ENCODE results near the gene PSMF1. TPM values are rescaled to one million over a fixed set of nuclear protein-coding genes. Genes with fewer than 3 reads are reported as not detected.
A peak's percentile ranks its signal among the peaks of the same experiment; 100 is the strongest.

The PSMF1 gene
- total and polyA plus RNA-seq, 2 of the 4 experiments (the other 2 are of a cell fraction) = 93.6 to 109 TPM

- H4K5ac ChIP-seq (ENCODE audit: low read depth, low read length) = no peak overlapping the region
- no peaks in the 10 kb centered on the region; the same call in 1 of the 2 replicates for H4K20me1 ChIP-seq (ENCODE audit: insufficient read depth, low read length)
- no peaks in the 10 kb centered on the region for H3K4me1 ChIP-seq (ENCODE audit: control insufficient read depth, insufficient read depth, low read length)
- H3K18ac ChIP-seq (ENCODE audit: low read depth, low read length) = no peak overlapping the region
- H3K36me3 ChIP-seq (ENCODE audit: control insufficient read depth, insufficient read depth, low read length) = no peaks in the 10 kb centered on the region
- H3K4ac ChIP-seq (ENCODE audit: low read depth, low read length) = no peak overlapping the region
- no peak overlapping the region for H4K8ac ChIP-seq (ENCODE audit: low read depth in 2 of 2, low read length in 2 of 2)
- H2BK5ac ChIP-seq (ENCODE audit: low read depth, low read length, poor library complexity, severe bottlenecking) = no peak overlapping the region
- H3K79me1 ChIP-seq (ENCODE audit: low read depth in 1 of 2, low read length in 2 of 2) = no peaks in the 10 kb centered on the region
- H2BK120ac ChIP-seq (ENCODE audit: low read depth, low read length) = no peak overlapping the region
- no peak overlapping the region for H3K4me3 ChIP-seq (ENCODE audit: insufficient read depth, low read depth, low read length)
- intact Hi-C loops (cut with micrococcal nuclease) = no loop called here
- no peak overlapping the region for H3K56ac ChIP-seq (ENCODE audit: extremely low read depth, insufficient read depth, low read length)
- H3K14ac ChIP-seq (replicated peaks; ENCODE audit: low read depth, low read length) = no peak overlapping the region
- H2BK15ac ChIP-seq (ENCODE audit: low read depth, low read length) = no peak overlapping the region
- ChIA-PET CTCF (no interaction called here), POLR2A (ENCODE audit: unreplicated experiment) (no interaction called here)
- no peak overlapping the region for H2BK20ac ChIP-seq (ENCODE audit: low read depth, low read length)
- WGBS, 2 experiments (ENCODE audit: extremely low coverage in 2 of 2, insufficient read length in 1 of 2) = no CpG with 5 or more reads among the region's 13 CpGs
- TF ChIP-seq SMC3 (IDR thresholded peaks at IDR 0.05; ENCODE audit: low read depth, low read length) (no peak), RAD21 (IDR thresholded peaks at IDR 0.05; ENCODE audit: low read length) (no peak), CHD1 (IDR thresholded peaks at IDR 0.05; ENCODE audit: low read depth, low read length) (no peak), CEBPB (IDR thresholded peaks at IDR 0.05; ENCODE audit: low read depth, low read length) (no peak), CTCF (conservative IDR thresholded peaks at IDR 0.05; ENCODE audit: low read depth, low read length) (no peak), NFE2L2 (IDR thresholded peaks at IDR 0.05; ENCODE audit: low read depth, low read length) (no peak), BHLHE40 (IDR thresholded peaks at IDR 0.05; ENCODE audit: low read depth, low read length) (no peak), RFX5 (IDR thresholded peaks at IDR 0.05; ENCODE audit: low read depth, low read length) (no peak), RCOR1 (IDR thresholded peaks at IDR 0.05; ENCODE audit: insufficient replicate concordance, low read length) (no peak), MXI1 (IDR thresholded peaks at IDR 0.05; ENCODE audit: borderline replicate concordance, low read depth, low read length) (no peak), ELK1 (IDR thresholded peaks at IDR 0.05; ENCODE audit: borderline replicate concordance, low read depth, low read length) (no peak), POLR2A (IDR thresholded peaks at IDR 0.05; ENCODE audit: low read depth, low read length) (no peak), MAZ (IDR thresholded peaks at IDR 0.05; ENCODE audit: borderline replicate concordance, low read depth, low read length) (no peak), MAFK (IDR thresholded peaks at IDR 0.05; ENCODE audit: low read depth, low read length) (no peak), FOS (IDR thresholded peaks at IDR 0.05; ENCODE audit: low read depth, low read length) (no peak)
- TF ChIP-seq, protein P1, sequence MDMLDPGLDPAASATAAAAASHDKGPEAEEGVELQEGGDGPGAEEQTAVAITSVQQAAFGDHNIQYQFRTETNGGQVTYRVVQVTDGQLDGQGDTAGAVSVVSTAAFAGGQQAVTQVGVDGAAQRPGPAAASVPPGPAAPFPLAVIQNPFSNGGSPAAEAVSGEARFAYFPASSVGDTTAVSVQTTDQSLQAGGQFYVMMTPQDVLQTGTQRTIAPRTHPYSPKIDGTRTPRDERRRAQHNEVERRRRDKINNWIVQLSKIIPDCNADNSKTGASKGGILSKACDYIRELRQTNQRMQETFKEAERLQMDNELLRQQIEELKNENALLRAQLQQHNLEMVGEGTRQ (IDR thresholded peaks at IDR 0.05; ENCODE audit: low read depth, low read length) = no peak
- no peak overlapping the region for H2AK9ac ChIP-seq (replicated peaks; ENCODE audit: low read depth, low read length, poor library complexity)
- no peak overlapping the region for H2AK5ac ChIP-seq (ENCODE audit: low read depth, low read length)
- no TSS peak for BruUV-seq (replicated peaks)
- no peak overlapping the region for H4K91ac ChIP-seq (ENCODE audit: insufficient read depth, low read depth, low read length)
- peaks cover 3% of the 10 kb centered on the region; the same call in 1 of the 2 replicates for H3K9me1 ChIP-seq (ENCODE audit: insufficient read depth, low read length)
- dilution Hi-C loops (cut with HindIII; ENCODE audit: low sequenced_read_pairs, unreplicated experiment) = no loop called here
- peak overlapping the region; percentile 10 for H2AFZ ChIP-seq (replicated peaks; ENCODE audit: low read length, poor library complexity)
- H3K4me2 ChIP-seq (ENCODE audit: low read depth, low read length) = no peak overlapping the region
- ATAC-seq (ENCODE audit: low read depth) = no peak
- no peaks in the 10 kb centered on the region for H3K9me3 ChIP-seq (ENCODE audit: control insufficient read depth, insufficient read depth, low read length)
- H3K27ac ChIP-seq (ENCODE audit: insufficient read depth, low read length) = no peak overlapping the region
- no peak overlapping the region for H3K23ac ChIP-seq (ENCODE audit: low read depth, low read length)
- H3K9ac ChIP-seq (ENCODE audit: low read depth, low read length) = no peak overlapping the region
- H3K27me3 ChIP-seq (ENCODE audit: control insufficient read depth, insufficient read depth, low read length) = peaks cover 56% of the 10 kb centered on the region
- in situ Hi-C loops (cut with MboI; ENCODE audit: low sequenced_read_pairs) = no loop called here
- DNase-seq = no peak
Observed at GRCh38 chr20:1186367-1186991, 68.1 kb downstream of the PSMF1 start.

Measured in IMR-90 (cell line).